HCT116 (cell line): ENCODE data around the gene CCDC159. TPM values are rescaled to one million over a fixed set of nuclear protein-coding genes. Genes with fewer than 3 reads are reported as not detected.

ENCODE experiments used
- ATAC-seq: fragments of 200-7000 bp; cut with Tn5 transposase; 2 replicates; pipeline ENCODE4 v1.9.1; 2020; ENCODE audit warnings: mild to moderate bottlenecking, moderate library complexity
- BruUV-seq: library from RNA; stranded (reverse); fragments of 400-500 nt; replicated peaks from 2 replicates; lab custom pipeline; 2021; lab: Mats Ljungman, UMichigan
- CTCF ChIA-PET: fragments of 300-600 bp; sonication (Branson Sonifier 250); formaldehyde crosslinking; loops from one replicate; lab custom pipeline; 2021; ENCODE audit warnings: antibody characterized with exemption; lab: Charles Lee
- POLR2A ChIA-PET: fragments of 300-600, 350-600 bp; sonication (Branson Sonifier 250); formaldehyde crosslinking; loops from one replicate; lab custom pipeline; 2021; ENCODE audit warnings: antibody characterized with exemption; lab: Charles Lee
- RAD21 ChIA-PET, 2 experiments: fragments of 300-600 bp; sonication (Branson Sonifier 250); formaldehyde crosslinking; loops; one replicate each; lab custom pipeline; 2023; ENCODE audit warnings: low total read pairs in 2 of 2; ENCODE audit not compliant: uncharacterized antibody in 2 of 2, unreplicated experiment in 2 of 2, low non-redundant PET in 1 of 2; lab: Charles Lee
- DNase-seq: peaks from one replicate; pipeline ENCODE4 v3.0.0-alpha.2; 2010; ENCODE audit warnings: low read depth, low spot score
- H2AFZ ChIP-seq: fragments of 200-600 bp; shearing (Covaris generic), sonication (generic); 2 replicates; pipeline ENCODE4 v1.6.1; 2017; ENCODE audit warnings: low read depth, mixed run types, mixed read lengths, antibody characterized with exemption, low read length; ENCODE audit not compliant: poor library complexity, severe bottlenecking
- H3K27ac ChIP-seq: 2 replicates; pipeline ENCODE4 v1.5.1; 2012; ENCODE audit warnings: low read depth, low read length
- H3K27me3 ChIP-seq: fragments of 200-600 bp; sonication (generic); 2 replicates; pipeline ENCODE4 v1.6.1; 2016; ENCODE audit warnings: mixed run types, low read length, mixed read lengths; ENCODE audit not compliant: insufficient read depth
- H3K36me3 ChIP-seq, 2 experiments: fragments of 200-500 bp in 1 of 2; fragments of 200-600 bp in 1 of 2; sonication (Bioruptor generic) in 1 of 2; sonication (generic) in 1 of 2; 2 replicates each; pipeline versions ENCODE4 v1.5.1 to v1.6.1; 2014 to 2016; ENCODE audit warnings: low read length in 2 of 2, inconsistent platforms in 1 of 2, mixed read lengths in 1 of 2, mixed run types in 1 of 2; ENCODE audit not compliant: insufficient read depth in 2 of 2, control insufficient read depth in 1 of 2
- H3K4me1 ChIP-seq, 2 experiments: fragments of 200-600 bp in 1 of 2; sonication (generic) in 1 of 2; 2 replicates each; pipeline versions ENCODE4 v1.5.1 to v1.6.1; 2012 to 2017; ENCODE audit warnings: low read length in 2 of 2, inconsistent platforms in 1 of 2, mild to moderate bottlenecking in 1 of 2, mixed read lengths in 1 of 2, mixed run types in 1 of 2, moderate library complexity in 1 of 2; ENCODE audit not compliant: insufficient read depth in 2 of 2, control insufficient read depth in 1 of 2
- H3K4me2 ChIP-seq: fragments of 200-600 bp; sonication (generic); 2 replicates; pipeline ENCODE4 v1.6.1; 2017; ENCODE audit warnings: mixed run types, low read length, mixed read lengths
- H3K4me3 ChIP-seq, 2 experiments: fragments of 200-600 bp in 1 of 2; sonication (generic) in 1 of 2; replicated peaks in 1 of 2; 2 replicates each; pipeline ENCODE4 v1.5.1; 2011 to 2016; ENCODE audit warnings: low read length in 2 of 2, control low read depth in 1 of 2, low read depth in 1 of 2, mild to moderate bottlenecking in 1 of 2, mixed read lengths in 1 of 2, mixed run types in 1 of 2
- H3K79me2 ChIP-seq: fragments of 200-600 bp; sonication (generic); 2 replicates; pipeline ENCODE4 v1.6.1; 2017; ENCODE audit warnings: mild to moderate bottlenecking, mixed run types, low read length, moderate library complexity, mixed read lengths; ENCODE audit not compliant: insufficient read depth
- H3K9ac ChIP-seq: fragments of 200-600 bp; sonication (generic); 2 replicates; pipeline ENCODE4 v1.6.1; 2016; ENCODE audit warnings: low read length, mixed read lengths
- H3K9me2 ChIP-seq: fragments of 200-600 bp; sonication (generic), shearing (Covaris generic); 2 replicates; pipeline ENCODE4 v1.6.1; 2017; ENCODE audit warnings: mixed run types, mild to moderate bottlenecking, moderate library complexity; ENCODE audit not compliant: insufficient read depth
- H3K9me3 ChIP-seq, 2 experiments: fragments of 200-500 bp in 1 of 2; fragments of 200-600 bp in 1 of 2; sonication (Bioruptor generic) in 1 of 2; sonication (generic) in 1 of 2; 2 replicates each; pipeline ENCODE4 v1.6.1; 2014 to 2017; ENCODE audit warnings: low read length in 2 of 2, mixed read lengths in 2 of 2, inconsistent platforms in 1 of 2, low read depth in 1 of 2, mild to moderate bottlenecking in 1 of 2, mixed run types in 1 of 2, moderate library complexity in 1 of 2; ENCODE audit not compliant: control insufficient read depth in 1 of 2, insufficient read depth in 1 of 2
- H4K20me1 ChIP-seq: fragments of 200-600 bp; sonication (generic), shearing (Covaris generic); 2 replicates; pipeline ENCODE4 v1.6.1; 2017; ENCODE audit warnings: mixed run types, mild to moderate bottlenecking, moderate library complexity; ENCODE audit not compliant: insufficient read depth
- ATF3 ChIP-seq: IDR thresholded peaks from 2 replicates; pipeline ENCODE4 v1.6.1; 2012
- CBX3 ChIP-seq: IDR thresholded peaks from 2 replicates; pipeline ENCODE4 v1.6.1; 2012; ENCODE audit warnings: low read depth
- CTCF ChIP-seq, 3 experiments: fragments of 200-600 bp in 1 of 3; sonication (generic) in 1 of 3; IDR thresholded peaks in 2 of 3; conservative IDR thresholded peaks in 1 of 3; 2 replicates each; pipeline ENCODE4 v1.5.1; 2012 to 2017; ENCODE audit warnings: low read depth in 2 of 3, low read length in 2 of 3, antibody characterized with exemption in 1 of 3, borderline replicate concordance in 1 of 3, control low read depth in 1 of 3, mild to moderate bottlenecking in 1 of 3, mixed read lengths in 1 of 3, mixed run types in 1 of 3, moderate library complexity in 1 of 3; ENCODE audit not compliant: insufficient read depth in 1 of 3
- ELF1 ChIP-seq: IDR thresholded peaks from 2 replicates; pipeline ENCODE4 v1.6.1; 2012; ENCODE audit warnings: low read depth, borderline replicate concordance
- EZH2 ChIP-seq: fragments of 200-600 bp; sonication (generic); IDR thresholded peaks from 2 replicates; pipeline ENCODE4 v1.6.1; 2017; ENCODE audit warnings: antibody characterized with exemption, mixed run types
- EZH2phosphoT487 ChIP-seq: fragments of 200-600 bp; IDR thresholded peaks from 2 replicates; pipeline ENCODE4 v1.6.1; 2018; ENCODE audit warnings: antibody characterized with exemption, borderline replicate concordance
- FOSL1 ChIP-seq: IDR thresholded peaks from 2 replicates; pipeline ENCODE4 v1.6.1; 2012; ENCODE audit warnings: low read depth
- JUND ChIP-seq: IDR thresholded peaks from 2 replicates; pipeline ENCODE4 v1.6.1; 2012
- POLR2A ChIP-seq: IDR thresholded peaks from 2 replicates; pipeline ENCODE4 v1.7.0; 2011; ENCODE audit warnings: borderline replicate concordance; ENCODE audit not compliant: insufficient read depth, insufficient read length; ENCODE audit errors: extremely low read depth
- POLR2AphosphoS5 ChIP-seq: IDR thresholded peaks from 2 replicates; pipeline ENCODE4 v1.6.1; 2011; ENCODE audit warnings: mild to moderate bottlenecking, low read depth, low read length, moderate library complexity
- RAD21 ChIP-seq: IDR thresholded peaks from 2 replicates; pipeline ENCODE4 v1.6.1; 2012; ENCODE audit warnings: low read depth, mild to moderate bottlenecking
- SP1 ChIP-seq: IDR thresholded peaks from 2 replicates; pipeline ENCODE4 v1.6.1; 2012; ENCODE audit warnings: low read depth
- SRF ChIP-seq: IDR thresholded peaks from 2 replicates; pipeline ENCODE4 v1.6.1; 2012; ENCODE audit warnings: low read depth
- TCF7L2 ChIP-seq: IDR thresholded peaks from 2 replicates; pipeline ENCODE4 v1.7.0; 2011; ENCODE audit warnings: borderline replicate concordance, inconsistent platforms; ENCODE audit not compliant: insufficient read depth, insufficient read length; ENCODE audit errors: extremely low read depth
- YY1 ChIP-seq: IDR thresholded peaks from 2 replicates; pipeline ENCODE4 v1.6.1; 2011; ENCODE audit warnings: low read length, low read depth, moderate library complexity, mild to moderate bottlenecking; ENCODE audit not compliant: insufficient replicate concordance; ENCODE audit errors: extremely low read depth
- ZFX ChIP-seq: fragments of 450-650 bp; IDR thresholded peaks from 2 replicates; pipeline ENCODE4 v1.6.1; 2017
- ZNF274 ChIP-seq: fragments of 200-500 bp; sonication (Bioruptor generic); IDR thresholded peaks from 2 replicates; pipeline ENCODE4 v1.6.1; 2014; ENCODE audit warnings: mild to moderate bottlenecking, low read depth, low read length, inconsistent platforms
- intact Hi-C: fragments of 100-400 bp; cut with micrococcal nuclease; formaldehyde crosslinking; loops from 2 replicates; pipeline ENCODE4 v1.10.0; 2022
- total RNA-seq: library from RNA; stranded (reverse); gene quantifications from one replicate; pipeline ENCODE4 v1.2.1, GENCODE V29; 2021; ENCODE audit not compliant: unreplicated experiment
- TF ChIP-seq, protein P1 (sequence below): IDR thresholded peaks from 2 replicates; pipeline ENCODE4 v1.6.1; 2011; ENCODE audit warnings: mild to moderate bottlenecking, low read length, moderate library complexity; ENCODE audit not compliant: insufficient replicate concordance; ENCODE audit errors: extremely low read depth
- TF ChIP-seq, protein P2 (sequence below): IDR thresholded peaks from 2 replicates; pipeline ENCODE4 v1.6.1; 2012

CCDC159 gene
- total RNA-seq, 1 experiment from 2014 or later = 7.7 TPM

GRCh38 chr19:11370744-11371143, 24.4 kb downstream of the CCDC159 start:
- Histone ChIP-seq H3K4me1 (peaks cover 12 to 17% of the 10 kb centered on the region in 2 experiments), H3K27me3 (no peaks in the 10 kb centered on the region), H3K9me3 (no peaks in the 10 kb centered on the region), H3K9me2 (no peaks in the 10 kb centered on the region), H3K4me2 (no peak overlapping the region), H2AFZ (no peak overlapping the region), H3K79me2 (peaks cover 2% of the 10 kb centered on the region; the same call in 1 of the 2 replicates), H3K4me3 (no peak overlapping the region), H3K9ac (no peak overlapping the region), H3K36me3 (no peaks in the 10 kb centered on the region), H3K27ac (no peak overlapping the region), H4K20me1 (no peaks in the 10 kb centered on the region)
- ChIA-PET CTCF (no interaction called here), RAD21 (no interaction called here), POLR2A (no interaction called here)
- intact Hi-C loops = no loop called here
- BruUV-seq = no TSS peak
- DNase-seq (no peak), ATAC-seq (no peak)
- TF ChIP-seq POLR2A = no peak
- no peak for TF ChIP-seq ATF3
- no peak for TF ChIP-seq ELF1
- TF ChIP-seq ZNF274 = no peak
- TF ChIP-seq EZH2 = no peak
- TF ChIP-seq POLR2AphosphoS5 = no peak
- TF ChIP-seq YY1 = no peak
- no peak for TF ChIP-seq CTCF (IDR thresholded peaks at IDR 0.05 in 2 of 3, conservative IDR thresholded peaks at IDR 0.05 in 1 of 3; ENCODE audit: borderline replicate concordance in 1 of 3, insufficient read depth in 1 of 3, low read depth in 2 of 3, low read length in 2 of 3)
- TF ChIP-seq FOSL1 = no peak
- no peak for TF ChIP-seq ZFX
- no peak for TF ChIP-seq CBX3
- no peak for TF ChIP-seq EZH2phosphoT487
- TF ChIP-seq RAD21 = no peak
- TF ChIP-seq, protein P1, sequence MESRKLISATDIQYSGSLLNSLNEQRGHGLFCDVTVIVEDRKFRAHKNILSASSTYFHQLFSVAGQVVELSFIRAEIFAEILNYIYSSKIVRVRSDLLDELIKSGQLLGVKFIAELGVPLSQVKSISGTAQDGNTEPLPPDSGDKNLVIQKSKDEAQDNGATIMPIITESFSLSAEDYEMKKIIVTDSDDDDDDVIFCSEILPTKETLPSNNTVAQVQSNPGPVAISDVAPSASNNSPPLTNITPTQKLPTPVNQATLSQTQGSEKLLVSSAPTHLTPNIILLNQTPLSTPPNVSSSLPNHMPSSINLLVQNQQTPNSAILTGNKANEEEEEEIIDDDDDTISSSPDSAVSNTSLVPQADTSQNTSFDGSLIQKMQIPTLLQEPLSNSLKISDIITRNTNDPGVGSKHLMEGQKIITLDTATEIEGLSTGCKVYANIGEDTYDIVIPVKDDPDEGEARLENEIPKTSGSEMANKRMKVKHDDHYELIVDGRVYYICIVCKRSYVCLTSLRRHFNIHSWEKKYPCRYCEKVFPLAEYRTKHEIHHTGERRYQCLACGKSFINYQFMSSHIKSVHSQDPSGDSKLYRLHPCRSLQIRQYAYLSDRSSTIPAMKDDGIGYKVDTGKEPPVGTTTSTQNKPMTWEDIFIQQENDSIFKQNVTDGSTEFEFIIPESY = no peak
- no peak for TF ChIP-seq TCF7L2
- TF ChIP-seq SRF = no peak
- TF ChIP-seq, protein P2, sequence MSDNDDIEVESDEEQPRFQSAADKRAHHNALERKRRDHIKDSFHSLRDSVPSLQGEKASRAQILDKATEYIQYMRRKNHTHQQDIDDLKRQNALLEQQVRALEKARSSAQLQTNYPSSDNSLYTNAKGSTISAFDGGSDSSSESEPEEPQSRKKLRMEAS = no peak
- no peak for TF ChIP-seq JUND
- TF ChIP-seq SP1 = no peak
